ENCODE measurements around the gene WDR35.

Gene WDR35

DNA sequence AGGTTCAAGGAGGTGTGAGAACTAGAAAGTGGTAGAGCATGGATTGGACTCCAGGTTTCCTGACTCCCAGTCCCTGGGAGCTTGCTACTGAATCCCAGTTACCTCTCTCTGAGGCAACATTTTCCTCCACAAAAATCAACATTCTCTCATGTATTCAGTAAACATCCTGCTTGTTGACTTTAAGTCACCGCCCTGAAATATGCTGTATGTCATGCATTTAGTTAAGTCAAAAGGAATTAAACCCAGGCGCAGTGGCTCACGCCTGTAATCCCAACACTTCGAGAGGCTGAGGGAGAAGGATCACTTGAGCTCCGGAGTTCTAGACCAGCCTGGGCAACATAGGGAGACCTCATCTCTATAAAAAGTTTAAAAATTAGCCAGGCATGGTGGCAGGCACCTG is 18.8 kb upstream of the WDR35 start:
- DNase-seq = no peak

DNA sequence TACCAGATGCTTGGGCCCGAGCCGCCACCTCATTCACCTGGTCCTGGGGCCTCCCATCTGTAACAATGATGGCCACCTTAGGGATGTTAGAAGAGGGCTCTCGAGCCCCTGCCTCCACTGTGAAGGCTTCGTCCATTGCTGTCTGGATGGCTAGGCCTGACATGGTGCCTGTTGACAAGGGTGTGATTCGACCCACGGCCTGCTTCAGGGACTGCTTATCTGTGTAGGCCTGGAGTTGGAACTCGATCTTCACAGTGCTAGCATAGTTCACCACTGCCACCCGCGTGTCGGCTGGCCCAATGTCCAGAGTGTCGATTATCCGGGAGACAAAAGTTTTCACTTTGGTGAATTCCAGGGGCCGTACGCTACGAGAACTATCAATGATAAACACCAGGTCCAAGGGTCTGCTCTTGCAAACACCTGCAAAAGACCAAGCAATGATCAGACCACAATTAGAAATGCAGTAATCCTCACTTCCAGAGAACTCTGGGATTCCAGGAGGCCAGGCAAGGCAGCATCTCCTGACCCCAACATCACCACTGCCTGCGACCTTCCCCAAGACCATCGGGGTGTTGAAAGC is 16.1 kb upstream of the WDR35 start:
- no peak for DNase-seq

DNA sequence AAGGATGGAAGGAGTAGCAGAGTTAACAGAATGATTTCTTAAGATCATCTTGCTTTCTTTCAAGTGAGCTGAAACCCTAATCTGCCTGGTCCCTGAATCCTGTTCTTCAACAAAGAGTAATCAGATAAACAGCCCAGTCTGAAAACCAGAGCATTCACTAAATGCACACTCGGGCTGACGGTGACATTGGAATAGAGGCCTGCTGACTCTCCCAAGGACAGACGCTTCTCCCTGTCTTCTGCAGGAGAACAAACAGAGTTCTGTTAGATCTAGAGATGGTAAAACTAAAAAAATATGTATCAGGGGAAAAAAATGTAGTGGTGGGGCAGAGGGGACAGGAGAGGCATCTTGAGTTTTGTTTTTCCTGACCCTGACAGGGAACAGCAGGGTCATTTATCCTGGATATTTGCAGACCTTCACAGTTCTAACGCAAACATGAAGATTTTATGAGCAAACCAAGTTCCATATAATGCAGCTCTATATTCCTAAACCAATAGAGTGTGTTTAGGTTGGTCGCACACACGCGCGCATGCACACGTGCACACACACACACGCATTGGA is 15.2 kb upstream of the WDR35 start:
- no peak for DNase-seq

DNA sequence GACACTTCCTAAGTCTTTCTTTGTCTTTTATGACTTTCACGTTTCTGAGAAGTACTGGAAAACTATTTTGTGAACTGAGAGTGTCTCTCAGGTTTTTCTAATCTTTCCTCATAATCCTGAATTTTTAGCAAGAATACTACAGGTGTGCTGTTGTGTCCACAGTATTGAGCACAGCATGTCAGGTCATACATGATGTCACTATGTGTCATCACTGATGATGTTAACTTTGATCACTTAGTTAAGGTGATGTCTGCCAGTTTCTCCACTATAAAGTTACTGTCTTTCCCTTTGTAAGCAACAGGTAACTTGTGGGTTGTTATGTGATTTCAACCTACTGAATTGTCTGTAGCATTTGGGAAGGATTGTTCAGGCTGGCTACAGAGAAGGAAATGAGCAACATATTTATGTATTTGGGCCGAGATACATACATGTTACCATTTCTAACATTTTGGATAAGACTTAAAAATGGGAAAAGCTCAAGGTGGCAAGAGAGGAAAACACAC is 11.5 kb upstream of the WDR35 start:
- no peak for DNase-seq

DNA sequence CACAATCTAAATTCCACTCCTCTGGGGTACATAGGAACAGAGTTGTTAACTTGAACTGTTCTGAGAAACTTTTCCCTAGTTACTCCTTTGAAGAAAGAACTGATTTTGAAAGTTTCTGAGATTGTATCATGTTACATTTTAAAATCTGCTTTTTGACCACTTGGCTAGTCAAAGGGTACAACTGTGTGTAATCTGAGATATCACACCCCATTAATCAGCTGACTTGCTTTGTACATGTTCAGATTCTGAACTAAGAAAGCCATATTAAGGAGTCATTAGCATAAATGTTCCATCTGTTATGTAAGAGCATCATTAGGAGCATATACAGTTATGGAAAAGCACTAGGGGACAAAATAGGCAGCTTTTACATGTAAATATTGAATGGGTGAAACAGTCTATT is 3.8 kb upstream of the WDR35 start:
- DNase-seq = no peak

DNA sequence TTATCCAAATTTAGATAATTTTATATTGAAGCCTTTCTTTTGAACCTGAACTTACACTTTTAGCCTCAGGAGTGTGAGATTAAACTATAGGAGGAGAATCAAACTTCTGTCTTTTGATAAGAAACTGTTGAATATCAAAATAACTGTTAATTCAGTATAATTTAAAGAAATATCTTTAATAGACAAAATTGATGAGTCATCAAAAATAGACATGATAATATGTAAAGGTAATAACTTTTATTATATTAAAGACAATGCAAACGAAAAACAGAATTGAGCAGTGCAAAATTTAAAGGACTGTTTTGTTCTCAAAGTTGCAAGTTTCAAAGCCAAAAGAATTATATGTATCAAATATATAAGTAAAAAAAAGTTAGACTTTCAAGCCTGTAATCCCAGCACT is 2.0 kb upstream of the WDR35 start:
- no peak for DNase-seq

DNA sequence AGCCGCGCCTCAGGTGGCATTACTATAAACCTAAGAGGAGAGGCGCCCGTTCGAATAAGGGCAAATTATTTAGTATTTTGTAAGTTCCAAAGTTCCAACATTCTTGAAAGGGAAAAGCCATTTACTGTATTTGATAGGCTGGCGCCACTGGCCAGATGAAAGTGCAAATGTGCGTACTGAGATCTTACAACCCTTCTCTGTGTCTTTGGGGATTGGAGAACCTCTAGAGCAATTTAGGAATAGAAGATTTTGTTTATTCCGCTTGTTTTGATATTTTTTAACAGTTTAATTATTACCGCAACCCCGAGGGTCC is 467 bp upstream of the WDR35 start:
- DNase-seq = no peak

DNA sequence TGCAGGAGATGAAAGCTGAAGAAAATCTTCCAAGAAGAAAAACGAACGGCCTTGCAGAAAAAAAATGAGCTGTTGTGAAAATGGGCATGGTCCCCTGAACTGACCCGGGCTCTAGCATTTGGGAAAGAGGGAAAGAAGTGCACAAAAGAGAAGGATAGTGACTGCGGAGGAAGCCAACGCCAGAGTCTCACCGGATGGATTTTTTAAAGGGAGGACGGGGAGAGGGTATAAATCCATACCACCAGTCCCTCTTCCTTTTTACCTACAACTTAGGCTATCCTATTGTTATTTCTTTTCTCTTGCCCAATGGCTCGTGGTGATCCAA is 601 bp downstream of the WDR35 start:
- DNase-seq = no peak

DNA sequence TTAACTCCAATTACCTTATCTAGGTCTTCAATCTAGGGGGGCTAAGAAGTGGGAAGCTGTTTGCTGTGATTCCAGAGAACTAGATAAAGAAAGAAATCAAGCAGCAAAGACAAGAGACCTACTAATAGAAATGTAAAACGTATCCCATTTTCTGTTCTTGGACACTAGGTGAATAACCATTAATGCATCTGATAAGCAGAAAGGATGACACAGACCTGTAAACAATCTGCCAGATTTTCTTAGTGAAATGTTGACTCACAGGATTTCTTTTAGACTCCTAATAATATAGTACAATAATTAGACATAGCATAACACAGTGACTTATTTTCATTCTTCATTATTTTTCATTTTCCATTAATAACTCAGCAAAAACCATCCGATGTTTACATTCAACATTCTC is 1.3 kb downstream of the WDR35 start:
- DNase-seq = no peak

DNA sequence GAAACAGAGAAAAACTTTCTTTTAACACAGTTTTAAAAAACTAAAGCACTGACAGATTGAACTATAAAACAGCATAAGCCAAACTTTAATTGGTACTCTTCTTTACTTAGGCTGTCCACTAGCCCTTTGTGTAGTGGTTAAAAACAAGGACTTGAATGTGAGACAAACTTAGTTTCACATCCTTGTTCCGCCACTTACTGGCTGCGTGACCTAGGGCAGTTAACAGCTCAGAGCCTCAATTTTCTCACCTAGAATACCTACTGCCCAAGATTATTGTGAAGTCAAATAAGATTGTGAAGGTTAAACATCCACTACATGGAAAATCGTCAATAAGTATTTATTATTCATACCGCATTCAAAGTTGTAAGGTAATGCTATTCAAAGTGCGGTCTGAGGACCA is 2.0 kb downstream of the WDR35 start:
- DNase-seq = no peak

DNA sequence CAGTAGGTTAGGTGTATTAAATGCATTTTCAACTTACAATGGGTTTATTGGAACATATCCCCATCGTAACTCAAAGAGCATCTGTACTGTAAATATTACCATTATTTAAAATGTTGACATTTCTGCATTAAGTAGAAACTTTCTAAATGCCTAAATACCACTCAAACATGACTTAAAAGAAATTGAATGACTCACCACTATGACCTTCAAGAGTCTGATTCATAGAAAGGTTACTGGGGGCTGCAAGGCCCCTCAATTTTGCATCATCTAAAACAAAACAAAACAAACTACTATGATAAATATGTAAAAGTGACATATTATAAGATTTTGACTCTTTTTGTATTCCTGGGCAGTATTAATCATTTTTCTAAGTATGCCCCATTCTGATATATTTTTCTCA is 7.6 kb downstream of the WDR35 start:
- DNase-seq = no peak

DNA sequence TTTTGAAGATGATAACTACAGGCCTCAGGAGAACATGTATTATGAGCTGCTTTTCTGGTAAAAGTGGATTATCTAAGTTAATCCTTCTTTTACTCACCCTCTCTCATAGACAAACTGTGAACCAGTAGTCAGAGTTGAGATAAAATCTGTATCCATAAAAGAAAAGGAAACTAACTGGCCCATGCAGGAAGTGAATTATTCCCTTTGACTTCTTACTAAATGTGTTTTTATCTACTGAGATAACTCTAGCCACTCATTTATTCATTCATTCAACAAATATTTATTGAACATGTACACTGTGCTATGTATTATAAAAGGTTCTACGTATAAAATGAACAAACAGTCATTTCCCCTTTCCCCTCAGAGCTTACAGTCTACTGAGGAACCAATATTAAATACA is 10.0 kb downstream of the WDR35 start:
- DNase-seq = no peak

DNA sequence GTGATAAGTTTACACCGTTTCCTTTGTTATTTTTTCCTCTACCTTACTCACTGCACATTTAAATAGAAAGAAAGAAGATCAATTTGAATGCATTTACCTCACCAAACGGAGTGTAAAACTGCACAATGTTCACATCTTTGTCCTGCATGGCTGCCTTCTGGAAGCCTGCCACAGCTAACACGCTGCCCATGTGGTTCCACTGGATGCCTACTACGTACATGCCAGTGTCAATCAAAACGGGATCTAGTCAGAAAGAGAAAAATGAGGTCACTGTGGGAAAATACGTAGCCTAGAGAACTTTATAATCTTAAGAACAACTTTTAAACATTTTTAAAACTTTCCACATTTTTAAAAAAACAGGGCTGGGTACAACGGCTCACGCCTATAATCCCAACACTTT is 16.4 kb downstream of the WDR35 start:
- DNase-seq = no peak

DNA sequence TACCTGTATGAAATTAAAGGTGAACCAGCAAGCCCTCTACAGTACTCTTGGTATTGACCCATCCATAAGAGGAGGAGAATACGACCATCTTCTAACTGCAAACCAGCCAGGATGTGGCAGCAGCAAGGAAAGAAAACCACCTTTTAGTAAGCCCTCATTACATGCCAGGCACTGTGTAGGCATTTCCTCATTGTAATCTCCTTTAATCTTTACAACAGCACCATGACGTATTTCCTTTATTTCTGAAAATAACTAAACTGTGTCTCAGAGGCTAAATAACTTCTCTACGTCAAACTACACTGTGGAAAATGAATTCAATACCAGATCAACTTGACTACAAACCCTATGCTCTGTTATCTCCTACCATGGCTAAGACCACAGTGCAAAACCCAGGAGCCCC is 18.2 kb downstream of the WDR35 start:
- DNase-seq = no peak

DNA sequence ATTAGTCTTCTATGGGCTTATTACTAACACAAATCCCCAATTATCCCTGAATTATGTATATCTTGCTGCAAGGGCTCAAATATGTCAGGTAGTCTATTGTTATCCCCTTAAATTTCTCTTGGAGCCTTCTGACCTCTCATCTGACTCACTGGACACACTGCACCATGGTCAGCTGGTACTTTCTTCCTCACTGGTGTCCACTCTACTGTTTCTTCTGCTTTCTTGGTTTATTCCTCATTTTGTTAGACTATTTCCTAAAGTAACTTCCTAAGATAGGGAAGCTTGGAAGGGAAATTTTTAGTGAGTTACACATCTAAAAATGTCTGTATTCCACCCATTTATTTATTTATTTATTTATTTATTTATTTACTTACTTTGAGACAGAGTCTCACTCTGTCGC is 26.5 kb downstream of the WDR35 start:
- no peak for DNase-seq

DNA sequence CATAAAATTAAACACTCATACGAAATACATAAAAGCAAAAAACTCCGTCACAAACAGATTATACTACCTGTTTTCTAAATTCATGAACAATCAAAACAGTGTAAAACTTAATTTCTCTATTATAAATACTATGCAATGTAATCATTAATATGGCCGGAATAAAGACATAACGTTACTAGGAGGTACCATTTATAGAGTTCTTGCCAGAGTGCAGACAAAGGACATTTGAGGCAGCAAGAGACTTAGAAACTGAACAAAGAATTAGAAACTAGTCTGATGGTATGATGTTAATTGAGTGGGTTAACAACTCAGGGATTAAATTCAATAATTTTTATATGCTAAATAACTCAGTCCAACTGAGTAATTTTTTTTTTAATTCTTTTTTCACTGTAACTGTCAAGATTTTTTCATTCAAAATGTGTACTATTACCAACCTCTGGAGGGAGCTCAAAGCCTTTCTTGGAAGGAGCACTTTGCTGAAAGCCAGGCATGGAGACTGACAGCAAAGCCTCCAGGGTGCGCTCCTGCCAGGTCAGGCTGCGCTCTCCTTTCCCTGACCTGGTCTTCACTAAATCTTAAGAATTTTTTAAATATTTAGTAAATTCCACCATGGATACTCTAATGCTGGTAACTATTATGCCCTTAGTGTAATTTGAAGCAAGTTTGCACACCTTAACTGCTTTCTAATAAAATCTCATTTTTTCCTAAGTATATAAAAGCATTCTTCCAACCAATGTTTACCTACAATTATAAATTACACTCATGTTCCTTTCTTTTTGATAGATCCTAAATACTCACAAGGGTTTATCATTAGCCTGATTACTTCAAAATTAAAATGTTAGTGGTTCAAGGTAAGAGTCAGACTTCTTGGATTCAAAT is 34.1 kb downstream of the WDR35 start:
- peak; percentile 16 to 34 for DNase-seq

DNA sequence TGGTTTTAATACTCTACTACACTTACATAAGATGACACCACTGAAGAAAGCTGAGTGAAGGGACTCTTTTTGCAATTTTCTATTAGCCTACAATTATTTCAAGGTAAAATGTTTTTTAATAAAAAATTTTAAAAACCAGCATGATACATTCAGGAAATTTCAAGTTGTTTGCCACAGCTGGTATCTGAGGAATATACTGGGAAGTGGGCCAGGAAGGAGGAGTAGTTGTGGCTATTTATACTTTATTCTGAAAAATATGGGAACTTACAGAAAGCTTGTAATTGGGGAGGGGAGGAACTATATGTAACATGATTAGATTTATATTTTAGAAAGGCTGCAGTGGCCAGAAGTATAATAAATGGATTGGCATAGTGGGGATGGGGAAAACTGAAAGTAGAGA is 40.8 kb downstream of the WDR35 start:
- DNase-seq = no peak

DNA sequence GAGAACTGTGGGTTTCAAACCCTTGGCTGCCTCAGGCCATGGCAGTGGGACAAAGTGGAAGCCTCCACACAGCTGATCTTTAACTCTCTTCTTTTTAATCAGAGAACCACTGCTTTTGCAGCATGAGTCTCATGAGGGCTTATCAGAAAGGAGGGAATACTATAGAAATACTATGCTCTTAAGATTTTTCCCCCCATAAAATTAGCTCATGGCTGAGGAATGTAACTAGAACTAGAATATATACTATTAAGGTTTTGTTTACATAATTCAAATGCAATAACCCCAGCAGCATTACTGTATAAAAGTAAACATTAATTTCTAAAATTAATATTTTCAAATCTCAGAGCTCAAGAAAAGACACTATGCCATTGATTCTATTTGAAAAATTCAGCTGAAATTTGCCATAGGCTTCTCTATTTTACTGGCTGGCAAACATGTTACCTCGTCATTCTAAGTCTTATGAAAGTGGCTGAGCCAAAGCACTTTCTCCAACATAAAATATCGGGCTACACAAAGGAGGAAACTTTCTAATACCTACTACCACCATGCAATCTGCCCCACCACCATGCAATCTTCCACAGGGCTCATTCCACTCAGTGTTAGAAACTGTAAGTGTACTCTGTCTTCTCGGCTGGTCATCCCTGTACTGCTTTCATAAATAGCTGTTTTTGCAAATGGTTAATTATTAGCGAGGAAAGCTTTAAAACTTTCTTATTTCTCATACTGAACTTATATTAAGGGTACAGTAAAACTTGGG is 42.5 kb downstream of the WDR35 start:
- DNase-seq = no peak

DNA sequence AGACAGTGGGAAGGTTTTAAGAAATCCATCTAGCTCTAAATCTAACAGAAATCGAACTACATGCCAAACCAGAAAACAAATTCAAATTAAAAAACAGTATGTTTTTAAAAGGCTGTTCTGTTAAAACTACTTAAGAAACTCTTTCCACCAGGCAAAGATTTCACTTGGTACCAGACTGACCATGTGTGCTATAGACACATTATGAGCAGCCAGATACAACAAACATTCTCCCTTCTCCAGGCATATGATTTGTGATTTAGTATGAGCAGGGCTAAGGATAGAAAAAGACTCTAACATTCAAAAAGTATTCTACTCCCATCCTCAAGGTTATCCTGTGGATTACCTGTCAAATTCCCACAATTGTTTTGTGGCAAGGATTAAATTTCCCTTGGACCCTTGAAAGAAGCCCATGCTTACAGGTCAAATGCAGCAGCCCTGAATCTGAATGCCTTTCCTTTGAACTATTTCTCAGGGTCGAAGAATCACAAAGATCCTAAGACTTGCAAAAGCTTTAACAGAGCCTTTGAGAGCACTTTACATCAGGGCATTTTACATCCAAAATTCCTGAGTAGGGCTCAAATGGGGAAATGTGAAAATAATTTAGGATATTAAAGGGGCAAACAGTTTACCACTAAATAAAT is 45.6 kb downstream of the WDR35 start:
- no peak for DNase-seq

DNA sequence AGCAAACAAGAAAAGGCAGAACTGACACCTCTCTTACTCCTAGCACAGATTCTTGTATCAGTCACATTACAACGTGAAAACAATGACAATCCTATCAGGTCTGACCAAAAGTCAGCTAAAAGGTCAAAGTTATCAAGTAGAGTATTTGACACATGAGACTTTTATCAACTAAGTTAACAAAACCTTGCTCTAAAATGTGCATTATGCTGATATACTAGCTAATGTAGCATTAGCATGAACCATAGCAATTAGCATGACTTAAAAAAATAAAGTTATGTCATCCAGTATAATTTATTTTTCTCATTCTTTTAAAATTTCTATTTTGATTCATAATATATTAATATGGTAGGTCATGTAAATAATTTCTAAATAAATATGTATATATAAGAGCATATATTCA is 46.7 kb downstream of the WDR35 start:
- no peak for DNase-seq

DNA sequence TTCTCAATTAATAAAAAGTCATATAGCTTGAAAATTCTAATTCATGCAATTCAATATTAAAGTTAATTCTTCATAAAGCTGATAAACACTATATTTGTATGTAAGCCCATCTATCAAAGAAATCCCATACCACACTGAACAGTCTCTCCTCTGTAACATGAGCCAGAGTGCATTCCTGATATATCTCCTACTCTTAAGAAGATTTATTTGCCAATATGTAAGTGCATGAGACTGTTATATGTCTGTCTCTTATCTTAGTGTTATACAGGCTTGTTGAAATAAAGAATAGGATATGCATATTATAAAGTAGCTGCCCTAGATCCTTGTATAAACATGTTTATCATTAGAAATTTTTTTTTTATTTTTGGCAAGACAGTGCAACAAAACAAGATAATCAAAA is 47.7 kb downstream of the WDR35 start:
- DNase-seq = no peak

DNA sequence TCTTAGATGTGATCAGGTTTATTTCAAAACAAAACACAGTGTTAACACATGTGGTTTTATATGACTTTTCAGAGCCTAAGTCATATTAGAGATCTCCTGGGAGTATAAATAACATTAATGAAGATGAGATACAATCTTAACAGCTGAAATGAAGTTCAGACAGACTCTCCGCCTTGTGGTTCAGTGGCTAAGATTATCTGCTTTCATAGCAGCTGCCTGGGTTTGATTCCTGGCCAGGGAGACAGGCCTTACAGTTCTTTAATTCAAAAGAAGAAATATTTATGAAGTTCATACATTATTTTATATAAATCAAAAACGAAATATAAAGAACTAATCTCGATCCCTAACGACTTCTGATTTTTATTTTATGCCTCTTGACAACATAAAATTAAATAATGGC is 52.9 kb downstream of the WDR35 start:
- no peak for DNase-seq

DNA sequence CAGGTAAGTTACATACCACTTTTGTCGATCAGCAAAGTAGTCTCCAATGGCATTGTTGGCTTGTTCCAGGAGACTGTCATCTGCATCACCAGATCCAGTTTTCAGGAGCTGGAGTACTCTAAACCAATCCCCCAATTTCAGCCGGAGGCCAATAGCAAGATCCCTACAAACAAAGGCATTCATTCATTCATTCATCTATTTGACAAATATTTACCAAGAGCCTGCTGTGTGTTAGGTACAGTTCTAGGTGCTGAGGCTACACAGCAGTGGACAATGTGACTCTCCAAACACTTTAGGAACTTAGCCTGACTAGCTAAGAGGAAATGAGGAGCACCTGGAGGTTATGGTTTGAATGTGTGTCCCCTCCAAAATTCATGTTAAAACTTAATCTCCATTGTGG is 53.7 kb downstream of the WDR35 start:
- DNase-seq = no peak

Data from stimulated activated CD4-positive, alpha-beta T cell treated with anti-CD3 and anti-CD28 coated beads, Interleukin-2, amount 100 ng/mL, for 24 hours (primary cell).